Measurements from ENCODE around the gene PLOD3. TPM values are rescaled to one million over a fixed set of nuclear protein-coding genes. Genes with fewer than 3 reads are reported as not detected.

Gene PLOD3
- total RNA-seq, 2 donors from 2014 or later, result 66.2 to 72.3 TPM

- H3K36me3 Mint-ChIP-seq, result no peaks in the 10 kb centered on the region
- no peak overlapping the region for H3K27ac Mint-ChIP-seq
- peaks cover 39 to 40% of the 10 kb centered on the region in 2 donors for H3K4me1 Mint-ChIP-seq (ENCODE audit: low read depth in 2 of 2)
- ATAC-seq, result no peak
- peak overlapping the region; percentile 32 for H3K4me3 Mint-ChIP-seq
- H3K27me3 Mint-ChIP-seq, result peaks cover 65 to 84% of the 10 kb centered on the region in 2 donors
- H3K9me3 Mint-ChIP-seq, result no peaks in the 10 kb centered on the region
- no peak for DNase-seq (ENCODE audit: low spot score)
Observed at GRCh38 chr7:101172854-101173751, 44.3 kb downstream of the PLOD3 start.

GRCh38 chr7:101172005-101172853 is 45.2 kb downstream of the PLOD3 start:
- Mint-ChIP-seq H3K27me3 (peaks cover 67 to 92% of the 10 kb centered on the region in 2 donors), H3K4me3 (peak overlapping the region; percentile 32), H3K36me3 (no peaks in the 10 kb centered on the region), H3K4me1 (ENCODE audit: low read depth in 2 of 2) (peaks cover 41 to 42% of the 10 kb centered on the region in 2 donors), H3K9me3 (no peaks in the 10 kb centered on the region), H3K27ac (no peak overlapping the region)
- DNase-seq (ENCODE audit: low spot score), result no peak
- ATAC-seq, result no peak

- Mint-ChIP-seq H3K9me3 (no peaks in the 10 kb centered on the region), H3K4me3 (peak overlapping the region; percentile 31), H3K4me1 (ENCODE audit: low read depth in 2 of 2) (peaks cover 45 to 47% of the 10 kb centered on the region in 2 donors), H3K36me3 (no peaks in the 10 kb centered on the region), H3K27me3 (peaks cover 65 to 90% of the 10 kb centered on the region in 2 donors), H3K27ac (peak overlapping the region in 1 of 2 donors; percentile 31)
- no peak for DNase-seq (ENCODE audit: low spot score)
- no peak for ATAC-seq
Observed at GRCh38 chr7:101171442-101171837, 45.9 kb downstream of the PLOD3 start.

- peaks cover 50 to 51% of the 10 kb centered on the region in 2 donors for H3K4me1 Mint-ChIP-seq (ENCODE audit: low read depth in 2 of 2)
- ATAC-seq (no peak), DNase-seq (ENCODE audit: low spot score) (no peak)
- peak overlapping the region; percentile 31 for H3K4me3 Mint-ChIP-seq
- H3K9me3 Mint-ChIP-seq, result no peaks in the 10 kb centered on the region
- no peaks in the 10 kb centered on the region for H3K36me3 Mint-ChIP-seq
- peaks cover 65 to 89% of the 10 kb centered on the region in 2 donors for H3K27me3 Mint-ChIP-seq
- peak overlapping the region in 1 of 2 donors; percentile 31 for H3K27ac Mint-ChIP-seq
Observed at GRCh38 chr7:101170617-101171441, 46.6 kb downstream of the PLOD3 start.

GRCh38 chr7:101169838-101170551 is 47.4 kb downstream of the PLOD3 start:
- Mint-ChIP-seq H3K27ac (no peak overlapping the region), H3K36me3 (no peaks in the 10 kb centered on the region), H3K4me1 (ENCODE audit: low read depth in 2 of 2) (peaks cover 55 to 59% of the 10 kb centered on the region in 2 donors), H3K27me3 (peaks cover 62 to 87% of the 10 kb centered on the region in 2 donors), H3K4me3 (peak overlapping the region; percentile 67), H3K9me3 (no peaks in the 10 kb centered on the region)
- ATAC-seq (peak; percentile 58 to 72), DNase-seq (ENCODE audit: low spot score) (peak; percentile 84)

- Mint-ChIP-seq H3K36me3 (no peaks in the 10 kb centered on the region), H3K4me3 (peak overlapping the region; percentile 67), H3K27me3 (peaks cover 59 to 80% of the 10 kb centered on the region in 2 donors), H3K9me3 (no peaks in the 10 kb centered on the region), H3K27ac (peak overlapping the region in 1 of 2 donors; percentile 8), H3K4me1 (ENCODE audit: low read depth in 2 of 2) (peaks cover 54 to 56% of the 10 kb centered on the region in 2 donors)
- ATAC-seq, result no peak
- DNase-seq (ENCODE audit: low spot score), result no peak
Observed at GRCh38 chr7:101169110-101169837, 48.1 kb downstream of the PLOD3 start.

GRCh38 chr7:101168412-101169049 is 48.9 kb downstream of the PLOD3 start:
- no peaks in the 10 kb centered on the region for H3K36me3 Mint-ChIP-seq
- H3K27me3 Mint-ChIP-seq, result peaks cover 54 to 72% of the 10 kb centered on the region in 2 donors
- H3K9me3 Mint-ChIP-seq, result no peaks in the 10 kb centered on the region
- H3K27ac Mint-ChIP-seq, result peak overlapping the region; percentile 6 to 24
- peaks cover 47 to 51% of the 10 kb centered on the region in 2 donors for H3K4me1 Mint-ChIP-seq (ENCODE audit: low read depth in 2 of 2)
- H3K4me3 Mint-ChIP-seq, result peak overlapping the region; percentile 38
- ATAC-seq (no peak), DNase-seq (ENCODE audit: low spot score) (no peak)

GRCh38 chr7:101167645-101168411 is 49.6 kb downstream of the PLOD3 start:
- DNase-seq (ENCODE audit: low spot score), result no peak

GRCh38 chr7:101166909-101167644 is 50.3 kb downstream of the PLOD3 start:
- no peaks in the 10 kb centered on the region for H3K9me3 Mint-ChIP-seq
- no peaks in the 10 kb centered on the region for H3K36me3 Mint-ChIP-seq
- H3K27me3 Mint-ChIP-seq, result peaks cover 53 to 66% of the 10 kb centered on the region in 2 donors
- H3K4me3 Mint-ChIP-seq, result peak overlapping the region; percentile 32
- DNase-seq (ENCODE audit: low spot score), result no peak
- H3K27ac Mint-ChIP-seq, result no peak overlapping the region
- peaks cover 47 to 51% of the 10 kb centered on the region in 2 donors for H3K4me1 Mint-ChIP-seq (ENCODE audit: low read depth in 2 of 2)
- no peak for ATAC-seq

More at GRCh38 chr7:101167645-101168411, 49.6 kb downstream of the PLOD3 start:
- Mint-ChIP-seq H3K4me1 (ENCODE audit: low read depth in 2 of 2) (peaks cover 47 to 51% of the 10 kb centered on the region in 2 donors), H3K36me3 (no peaks in the 10 kb centered on the region), H3K27me3 (peaks cover 56 to 70% of the 10 kb centered on the region in 2 donors), H3K4me3 (no peak overlapping the region), H3K27ac (peak overlapping the region; percentile 6 to 24), H3K9me3 (no peaks in the 10 kb centered on the region)
- no peak for ATAC-seq

GRCh38 chr7:101166648-101166908 is 50.8 kb downstream of the PLOD3 start:
- H3K27ac Mint-ChIP-seq, result no peak overlapping the region
- H3K36me3 Mint-ChIP-seq, result no peaks in the 10 kb centered on the region
- DNase-seq (ENCODE audit: low spot score) (no peak), ATAC-seq (no peak)
- no peak overlapping the region for H3K4me3 Mint-ChIP-seq
- H3K9me3 Mint-ChIP-seq, result no peaks in the 10 kb centered on the region
- peaks cover 50 to 61% of the 10 kb centered on the region in 2 donors for H3K27me3 Mint-ChIP-seq
- peaks cover 44 to 48% of the 10 kb centered on the region in 2 donors for H3K4me1 Mint-ChIP-seq (ENCODE audit: low read depth in 2 of 2)

Data from natural killer cell treated with Interleukin-12 subunit alpha and Interleukin-12 subunit beta and Interleukin-15 and Interleukin-18, amount 100 ng/mL, for 72 hours (primary cell).